Hepatocyte (in vitro differentiated cells): ENCODE data around the gene ZNF467. TPM values are rescaled to one million over a fixed set of nuclear protein-coding genes. Genes with fewer than 3 reads are reported as not detected.
A peak's percentile ranks its signal among the peaks of the same experiment; 100 is the strongest.

Source experiments
- DNase-seq: peaks from one replicate; pipeline ENCODE4 v3.0.0-alpha.2; 2016; ENCODE audit warnings: low spot score
- H2AFZ ChIP-seq: fragments of 200-600 bp; sonication (generic); 2 replicates; pipeline ENCODE4 v1.6.0; 2016; ENCODE audit warnings: antibody characterized with exemption, mild to moderate bottlenecking
- H3K27ac ChIP-seq: fragments of 200-600 bp; sonication (generic); 2 replicates; pipeline ENCODE4 v1.5.1; 2016; ENCODE audit warnings: mild to moderate bottlenecking
- H3K27me3 ChIP-seq: fragments of 200-600 bp; sonication (generic); 2 replicates; pipeline ENCODE4 v1.6.1; 2016
- H3K36me3 ChIP-seq: fragments of 200-600 bp; sonication (generic); replicated peaks from 2 replicates; pipeline ENCODE4 v1.5.1; 2016; ENCODE audit warnings: low read depth; ENCODE audit not compliant: insufficient read depth
- H3K4me1 ChIP-seq: fragments of 200-600 bp; sonication (generic); 2 replicates; pipeline ENCODE4 v1.5.1; 2016; ENCODE audit warnings: mild to moderate bottlenecking, moderate library complexity; ENCODE audit not compliant: insufficient read depth
- H3K4me2 ChIP-seq: fragments of 200-600 bp; sonication (generic); 2 replicates; pipeline ENCODE4 v1.6.0; 2016
- H3K4me3 ChIP-seq: fragments of 200-600 bp; sonication (generic); 2 replicates; pipeline ENCODE4 v1.5.1; 2016; ENCODE audit warnings: mild to moderate bottlenecking
- H3K79me2 ChIP-seq: fragments of 200-600 bp; sonication (generic); 2 replicates; pipeline ENCODE4 v1.6.0; 2017; ENCODE audit warnings: mild to moderate bottlenecking
- H3K9me2 ChIP-seq: fragments of 200-600 bp; sonication (generic); replicated peaks from 2 replicates; pipeline ENCODE4 v1.6.0; 2017; ENCODE audit warnings: mild to moderate bottlenecking; ENCODE audit not compliant: insufficient read depth
- H3K9me3 ChIP-seq: fragments of 200-600 bp; sonication (generic); 2 replicates; pipeline ENCODE4 v1.5.1; 2016; ENCODE audit warnings: low read depth, mild to moderate bottlenecking
- H4K20me1 ChIP-seq: fragments of 200-600 bp; sonication (generic); 2 replicates; pipeline ENCODE4 v1.6.0; 2016; ENCODE audit warnings: mild to moderate bottlenecking; ENCODE audit not compliant: insufficient read depth, poor library complexity, severe bottlenecking
- CTCF ChIP-seq: fragments of 200-600 bp; sonication (generic); IDR thresholded peaks from 2 replicates; pipeline ENCODE4 v1.5.1; 2016; ENCODE audit warnings: antibody characterized with exemption, mild to moderate bottlenecking; ENCODE audit not compliant: poor library complexity
- EZH2 ChIP-seq: fragments of 200-600 bp; sonication (generic); IDR thresholded peaks from 2 replicates; pipeline ENCODE4 v1.6.1; 2016; ENCODE audit warnings: antibody characterized with exemption, mild to moderate bottlenecking, borderline replicate concordance
- EZH2phosphoT487 ChIP-seq: fragments of 200-600 bp; sonication (generic); IDR thresholded peaks from one replicate; pipeline ENCODE4 v1.6.1; 2018; ENCODE audit warnings: antibody characterized with exemption, mild to moderate bottlenecking, low read depth, moderate library complexity; ENCODE audit not compliant: unreplicated experiment, severe bottlenecking
- WGBS: methylation state at CpG from one replicate; pipeline ENCODE4 v1.1.6; 2016; ENCODE audit warnings: low lambda C conversion rate; ENCODE audit errors: missing lambda C conversion rate; 5-methylcytosine and 5-hydroxymethylcytosine counted together
- polyA plus RNA-seq: library from polyadenylated mRNA; unstranded; fragments of >200 nt; fragmentation: Nextera tagmentation; extraction: Ambion mirVana; gene quantifications from 2 replicates; pipeline ENCODE4 v1.2.1, GENCODE V29; 2016
- total RNA-seq: library from RNA; depleted of rRNA; stranded (reverse); fragments of >200 nt; gene quantifications from 2 replicates; pipeline ENCODE4 v1.2.3, GENCODE V29; 2014

ZNF467 gene
- 5.9 and 7.8 TPM in 2 replicates for total RNA-seq
- 15.6 and 21.9 TPM in 2 replicates for polyA plus RNA-seq

GRCh38 chr7:149773446-149774236 lies at the start of gene ZNF467:
TSS of gene ZNF467 (minus strand) at chr7:149773588. CDS start at chr7:149771032, 2,556 bp downstream.
- H2AFZ ChIP-seq = peak within 1 kb of the TSS; percentile 83
- WGBS = 3% methylated on average over 18 of the region's 57 CpGs
- no peaks in the 10 kb centered on the region for H3K9me3 ChIP-seq
- H3K9me2 ChIP-seq = no peaks in the 10 kb centered on the region
- peak within 1 kb of the TSS; percentile 72 for H3K27ac ChIP-seq
- no peaks in the 10 kb centered on the region for H3K79me2 ChIP-seq
- peaks cover 16% of the 10 kb centered on the region for H3K4me1 ChIP-seq
- H3K27me3 ChIP-seq = peaks cover 9% of the 10 kb centered on the region
- H3K4me3 ChIP-seq = peak within 1 kb of the TSS; percentile 97
- H4K20me1 ChIP-seq = peaks cover 4% of the 10 kb centered on the region
- H3K4me2 ChIP-seq = peak within 1 kb of the TSS; percentile 99
- H3K36me3 ChIP-seq = no peaks in the 10 kb centered on the region
- peak; percentile 75 for DNase-seq
- TF ChIP-seq EZH2phosphoT487 (no peak), CTCF (no peak), EZH2 (no peak)

GRCh38 chr7:149822353-149822943 lies 49.1 kb upstream of the ZNF467 start:
- Histone ChIP-seq H3K4me2 (no peak overlapping the region), H2AFZ (no peak overlapping the region), H3K4me1 (no peaks in the 10 kb centered on the region), H3K9me2 (no peaks in the 10 kb centered on the region), H3K79me2 (no peaks in the 10 kb centered on the region), H4K20me1 (no peaks in the 10 kb centered on the region), H3K9me3 (no peaks in the 10 kb centered on the region), H3K27me3 (no peaks in the 10 kb centered on the region), H3K36me3 (no peaks in the 10 kb centered on the region), H3K4me3 (no peak overlapping the region), H3K27ac (no peak overlapping the region)
- DNase-seq = no peak
- no peak for TF ChIP-seq EZH2
- TF ChIP-seq CTCF = no peak
- TF ChIP-seq EZH2phosphoT487 = no peak
- WGBS = 80% methylated on average over 21 of the region's 22 CpGs

- no peaks in the 10 kb centered on the region for H3K36me3 ChIP-seq
- TF ChIP-seq EZH2phosphoT487 (no peak), EZH2 (no peak), CTCF (no peak)
- H4K20me1 ChIP-seq = no peaks in the 10 kb centered on the region
- H3K4me3 ChIP-seq = no peak overlapping the region
- H3K4me1 ChIP-seq = no peaks in the 10 kb centered on the region
- H3K9me2 ChIP-seq = no peaks in the 10 kb centered on the region
- WGBS = 86% methylated on average over 30 of the region's 30 CpGs
- no peaks in the 10 kb centered on the region for H3K9me3 ChIP-seq
- H3K27ac ChIP-seq = no peak overlapping the region
- H3K79me2 ChIP-seq = no peaks in the 10 kb centered on the region
- no peak overlapping the region for H2AFZ ChIP-seq
- no peak for DNase-seq
- H3K27me3 ChIP-seq = no peaks in the 10 kb centered on the region
- H3K4me2 ChIP-seq = no peak overlapping the region
Observed at GRCh38 chr7:149821191-149822148, 48.1 kb upstream of the ZNF467 start.
